Testis (tissue), 3 donors: ENCODE measurements around the gene TMEM109. TPM values are rescaled to one million over a fixed set of nuclear protein-coding genes. Genes with fewer than 3 reads are reported as not detected.

Experiments
- DNase-seq: peaks from one replicate; pipeline ENCODE4 v3.0.0-alpha.2; 2019
- H3K27ac ChIP-seq, 2 donors: fragments of 200-600 bp; sonication (generic); one replicate each; pipeline ENCODE4 v1.5.1; 2019
- H3K27me3 ChIP-seq: fragments of 200-600 bp; sonication (generic); one replicate; pipeline ENCODE4 v1.5.1; 2019
- H3K36me3 ChIP-seq: fragments of 200-600 bp; sonication (generic); one replicate; pipeline ENCODE4 v1.5.1; 2017; ENCODE audit warnings: low read depth; ENCODE audit errors: missing control alignments
- H3K4me1 ChIP-seq: fragments of 200-600 bp; sonication (generic); one replicate; pipeline ENCODE4 v1.5.1; 2019
- H3K4me3 ChIP-seq, 2 donors: fragments of 200-600 bp; sonication (generic); one replicate each; pipeline ENCODE4 v1.5.1; 2017 to 2019
- H3K9me3 ChIP-seq: fragments of 200-600 bp; sonication (generic); one replicate; pipeline ENCODE4 v1.5.1; 2017
- POLR2A ChIP-seq: fragments of 450-650 bp; IDR thresholded peaks from one replicate; pipeline ENCODE4 v1.6.1; 2017; ENCODE audit warnings: antibody characterized with exemption, mild to moderate bottlenecking, moderate library complexity
- WGBS, 2 donors: methylation state at CpG; one replicate each; pipeline ENCODE4 v1.1.5; 2018; 5-methylcytosine and 5-hydroxymethylcytosine counted together
- intact Hi-C: fragments of 100-400 bp; cut with DNase I; formaldehyde crosslinking; loops from one replicate; pipeline ENCODE4 v1.15.1; 2023; ENCODE audit warnings: low total_unique reads
- polyA plus RNA-seq: library from polyadenylated mRNA; stranded (reverse); fragments of 350-450 nt; fragmentation: Illumina TruSeq; extraction: RNeasy Lipid Tissue Mini Kit (QIAGEN cat#74804); gene quantifications from one replicate; pipeline ENCODE4 v1.2.3, GENCODE V29; 2014; ENCODE audit warnings: low read depth, low replicate concordance; ENCODE audit not compliant: insufficient read depth
- total RNA-seq, 2 donors: library from RNA; depleted of rRNA; stranded (reverse); fragments of >200 nt; gene quantifications; one replicate each; pipeline ENCODE4 v1.2.3, GENCODE V29; 2016
- TF ChIP-seq, protein P1 (sequence below), 3 experiments: fragments of 450-650 bp in 2 of 3; fragments of 200-600 bp in 1 of 3; sonication (generic) in 1 of 3; IDR thresholded peaks; one replicate each; pipeline ENCODE4 v1.5.1; 2016 to 2019; ENCODE audit warnings: antibody characterized with exemption in 3 of 3, mild to moderate bottlenecking in 2 of 3, moderate library complexity in 1 of 3

Gene TMEM109
- total and polyA plus RNA-seq, 3 donors from 2014 or later: 28.1 to 59.1 (median 46.7) TPM

DNA sequence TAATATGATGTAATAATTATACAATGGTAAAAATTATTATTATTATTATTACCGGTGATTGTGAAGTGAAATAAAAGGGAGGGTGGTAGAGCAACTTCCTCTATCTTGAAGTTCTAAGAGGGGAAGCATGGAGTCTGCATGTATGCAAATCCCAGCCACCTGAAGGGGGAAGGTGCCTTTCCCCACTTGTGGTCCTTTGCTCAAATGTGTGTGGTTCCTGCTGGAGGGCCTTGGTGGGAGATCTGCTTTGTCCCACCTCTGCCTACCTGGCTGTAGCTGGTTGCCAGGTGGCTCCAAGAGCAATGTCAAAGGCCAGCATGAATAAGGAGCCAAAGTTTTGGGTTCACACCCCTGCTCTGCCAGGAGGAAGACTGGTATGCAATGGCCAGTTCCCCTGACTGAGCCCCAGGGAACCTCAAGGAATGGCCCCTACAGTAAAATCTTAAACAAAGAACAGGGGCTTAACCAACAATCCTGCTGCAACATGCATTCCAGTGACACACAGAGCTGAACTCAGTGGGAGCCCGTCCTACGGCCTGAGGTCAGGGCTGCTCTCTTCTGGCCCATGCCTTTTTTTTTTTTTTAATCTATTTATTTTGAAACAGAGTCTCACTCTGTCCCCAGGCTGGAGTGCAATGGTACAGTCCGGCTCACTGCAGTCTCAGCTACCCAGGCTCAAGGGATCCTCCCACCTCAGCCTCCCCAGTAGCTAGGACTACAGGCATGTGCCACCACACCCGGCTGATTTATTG lies 18.8 kb downstream of the TMEM109 start:
- 46 to 56% methylated on average over 5 of the region's 5 CpGs for WGBS, 2 donors

DNA sequence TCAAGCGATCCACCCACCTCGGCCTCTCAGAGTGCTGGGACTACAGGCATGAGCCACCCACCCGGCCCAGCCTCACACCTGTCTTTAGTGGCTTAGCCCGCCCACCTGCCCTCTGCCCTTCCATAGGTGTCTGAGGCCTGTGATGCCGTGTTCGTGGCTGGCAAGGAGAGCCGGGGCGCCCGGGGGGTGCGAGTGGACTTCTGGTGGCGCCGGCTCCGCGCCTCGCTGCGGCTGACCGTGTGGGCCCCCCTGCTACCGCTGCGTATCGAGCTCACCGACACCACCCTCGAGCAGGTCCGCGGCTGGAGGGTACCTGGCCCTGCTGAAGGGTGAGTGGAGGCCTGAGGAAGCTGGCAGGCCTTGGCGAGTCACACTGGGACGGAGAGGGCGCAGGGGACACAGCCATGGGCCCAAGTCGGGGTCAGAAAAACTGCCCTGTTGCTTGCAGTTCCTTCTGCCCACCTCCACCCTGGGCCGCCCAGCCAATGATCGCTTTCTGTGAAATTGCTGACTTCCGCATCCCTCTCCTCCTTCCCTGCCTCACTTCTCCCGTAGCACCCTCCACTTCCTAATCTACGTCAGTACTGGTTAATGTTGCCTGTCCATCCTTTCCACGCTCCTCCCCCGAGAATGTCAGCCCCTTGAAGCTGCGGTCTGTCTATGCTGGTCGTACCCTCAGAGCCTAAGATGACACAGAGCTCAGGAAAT lies 19.6 kb downstream of the TMEM109 start:
- H3K4me1 ChIP-seq: no peaks in the 10 kb centered on the region
- 69 to 77% methylated on average over 10 to 37 of the region's 37 CpGs for WGBS, 2 donors

More for the DNA sequence above, 18.8 kb downstream of the TMEM109 start:
- Histone ChIP-seq H3K36me3 (no peaks in the 10 kb centered on the region), H3K27me3 (no peaks in the 10 kb centered on the region), H3K9me3 (no peaks in the 10 kb centered on the region), H3K4me1 (no peaks in the 10 kb centered on the region), H3K27ac (no peak overlapping the region), H3K4me3 (no peak overlapping the region)
- intact Hi-C loops: no loop called here
- DNase-seq: no peak
- no peak for TF ChIP-seq POLR2A
- TF ChIP-seq, protein P1, sequence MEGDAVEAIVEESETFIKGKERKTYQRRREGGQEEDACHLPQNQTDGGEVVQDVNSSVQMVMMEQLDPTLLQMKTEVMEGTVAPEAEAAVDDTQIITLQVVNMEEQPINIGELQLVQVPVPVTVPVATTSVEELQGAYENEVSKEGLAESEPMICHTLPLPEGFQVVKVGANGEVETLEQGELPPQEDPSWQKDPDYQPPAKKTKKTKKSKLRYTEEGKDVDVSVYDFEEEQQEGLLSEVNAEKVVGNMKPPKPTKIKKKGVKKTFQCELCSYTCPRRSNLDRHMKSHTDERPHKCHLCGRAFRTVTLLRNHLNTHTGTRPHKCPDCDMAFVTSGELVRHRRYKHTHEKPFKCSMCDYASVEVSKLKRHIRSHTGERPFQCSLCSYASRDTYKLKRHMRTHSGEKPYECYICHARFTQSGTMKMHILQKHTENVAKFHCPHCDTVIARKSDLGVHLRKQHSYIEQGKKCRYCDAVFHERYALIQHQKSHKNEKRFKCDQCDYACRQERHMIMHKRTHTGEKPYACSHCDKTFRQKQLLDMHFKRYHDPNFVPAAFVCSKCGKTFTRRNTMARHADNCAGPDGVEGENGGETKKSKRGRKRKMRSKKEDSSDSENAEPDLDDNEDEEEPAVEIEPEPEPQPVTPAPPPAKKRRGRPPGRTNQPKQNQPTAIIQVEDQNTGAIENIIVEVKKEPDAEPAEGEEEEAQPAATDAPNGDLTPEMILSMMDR (IDR thresholded peaks at IDR 0.05): no peak

DNA sequence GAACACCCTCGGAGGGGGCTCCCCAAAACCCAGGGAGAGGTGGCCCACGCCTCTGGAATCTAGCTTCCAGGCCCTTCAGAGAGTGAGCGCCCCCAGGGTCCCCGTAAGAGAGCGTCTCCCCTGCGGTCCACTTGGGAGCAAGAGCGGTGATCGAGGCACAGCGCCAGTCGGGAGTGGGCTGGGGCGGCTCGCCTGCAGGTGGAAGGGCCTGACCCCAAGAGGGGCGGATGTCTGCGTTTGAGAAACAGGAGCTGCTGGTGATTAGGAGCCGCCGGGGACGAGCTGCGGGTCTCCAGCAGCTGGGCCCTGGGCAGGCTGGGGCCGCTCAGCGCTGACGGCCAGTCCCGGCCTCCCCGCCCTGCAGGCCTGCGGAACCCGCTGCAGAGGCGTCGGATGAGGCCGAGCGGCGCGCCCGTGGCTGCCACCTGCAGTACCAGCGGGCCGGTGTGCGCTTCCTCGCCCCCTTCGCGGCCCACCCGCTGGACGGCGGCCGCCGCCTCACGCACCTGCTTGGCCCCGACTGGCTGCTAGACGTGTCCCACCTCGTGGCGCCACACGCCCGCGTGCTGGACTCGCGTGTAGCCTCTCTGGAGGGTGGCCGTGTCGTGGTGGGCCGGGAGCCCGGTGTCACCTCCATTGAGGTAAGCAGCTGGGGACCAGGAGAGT lies 20.3 kb downstream of the TMEM109 start:
- intact Hi-C loops: no loop called here
- TF ChIP-seq, protein P1 (IDR thresholded peaks at IDR 0.05): no peak
- TF ChIP-seq POLR2A: no peak
- no peaks in the 10 kb centered on the region for H3K36me3 ChIP-seq
- DNase-seq: no peak
- no peaks in the 10 kb centered on the region for H3K9me3 ChIP-seq
- no peaks in the 10 kb centered on the region for H3K27me3 ChIP-seq
- whole genome bisulfite sequencing, 2 donors: 67 to 86% methylated on average over 30 to 55 of the region's 57 CpGs
- no peak overlapping the region for H3K27ac ChIP-seq
- H3K4me1 ChIP-seq: no peaks in the 10 kb centered on the region
- no peak overlapping the region for H3K4me3 ChIP-seq

More for the DNA sequence above, 19.6 kb downstream of the TMEM109 start:
- H3K36me3 ChIP-seq: no peaks in the 10 kb centered on the region
- no peak overlapping the region for H3K27ac ChIP-seq
- intact Hi-C loops: no loop called here
- TF ChIP-seq, protein P1 (IDR thresholded peaks at IDR 0.05): no peak
- TF ChIP-seq POLR2A: no peak
- no peaks in the 10 kb centered on the region for H3K27me3 ChIP-seq
- no peak for DNase-seq
- no peaks in the 10 kb centered on the region for H3K9me3 ChIP-seq
- H3K4me3 ChIP-seq: no peak overlapping the region

DNA sequence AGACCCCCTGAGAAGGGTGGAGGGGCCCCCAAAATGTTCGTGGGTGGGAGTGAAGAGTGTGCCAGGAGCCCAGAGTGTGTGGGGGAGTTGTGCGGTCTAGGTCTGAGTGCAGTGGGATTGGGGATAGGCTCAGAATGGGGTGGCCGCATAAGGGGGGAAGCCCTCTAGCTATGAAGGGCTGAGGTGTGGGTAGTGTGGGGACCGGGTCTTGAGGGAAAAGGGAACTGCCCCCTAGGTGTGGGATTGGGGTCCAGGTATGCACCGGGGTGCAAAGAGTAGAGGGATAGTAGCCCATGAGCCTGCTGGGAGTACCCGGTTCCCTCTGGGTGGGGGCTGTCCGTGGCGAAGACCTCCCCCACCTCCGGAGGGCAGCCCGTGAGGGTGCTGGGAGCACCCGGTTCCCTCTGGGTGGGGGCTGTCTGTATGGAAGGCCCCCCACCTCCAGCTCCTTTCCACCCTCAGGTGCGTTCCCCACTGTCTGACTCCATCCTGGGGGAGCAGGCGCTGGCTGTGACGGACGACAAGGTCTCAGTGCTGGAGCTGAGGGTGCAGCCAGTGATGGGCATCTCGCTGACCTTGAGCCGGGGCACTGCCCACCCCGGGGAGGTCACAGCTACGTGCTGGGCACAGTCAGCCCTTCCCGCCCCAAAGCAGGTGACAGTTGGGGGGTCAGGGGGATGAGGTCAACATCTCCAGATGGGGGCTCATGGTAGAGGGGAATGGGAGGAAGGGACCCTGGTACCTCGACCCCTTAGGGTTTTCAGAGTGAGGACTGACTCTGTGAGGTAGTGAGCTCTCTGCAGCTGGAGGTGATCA lies 21.0 kb downstream of the TMEM109 start:
- 77 to 80% methylated on average over 14 to 21 of the region's 21 CpGs for WGBS, 2 donors
- H3K36me3 ChIP-seq: no peaks in the 10 kb centered on the region

More for the DNA sequence above, 21.0 kb downstream of the TMEM109 start:
- Histone ChIP-seq H3K27ac (no peak overlapping the region), H3K4me1 (no peaks in the 10 kb centered on the region), H3K9me3 (no peaks in the 10 kb centered on the region), H3K27me3 (no peaks in the 10 kb centered on the region), H3K4me3 (no peak overlapping the region)
- intact Hi-C loops: no loop called here
- no peak for TF ChIP-seq POLR2A
- DNase-seq: no peak
